Keratinocyte (primary cell): Measurements from ENCODE around the gene SOX15.

Experiments used
- EZH2 ChIP-seq: IDR thresholded peaks from one replicate; pipeline ENCODE4 v1.6.1; 2012; ENCODE audit warnings: inconsistent platforms, mild to moderate bottlenecking, low read length, moderate library complexity
- TF ChIP-seq, protein P1 (sequence below), 3 experiments: IDR thresholded peaks in 1 of 3; conservative IDR thresholded peaks in 1 of 3; optimal IDR thresholded peaks in 1 of 3; 2 replicates in 2 of 3; 3 replicates in 1 of 3; pipeline versions ENCODE3 to v1.5.1; 2011; ENCODE audit warnings: low read length in 3 of 3, mild to moderate bottlenecking in 3 of 3, moderate library complexity in 2 of 3, control low read depth in 1 of 3, inconsistent platforms in 1 of 3; ENCODE audit not compliant: insufficient read depth in 2 of 3; ENCODE audit errors: extremely low read depth in 1 of 3

DNA sequence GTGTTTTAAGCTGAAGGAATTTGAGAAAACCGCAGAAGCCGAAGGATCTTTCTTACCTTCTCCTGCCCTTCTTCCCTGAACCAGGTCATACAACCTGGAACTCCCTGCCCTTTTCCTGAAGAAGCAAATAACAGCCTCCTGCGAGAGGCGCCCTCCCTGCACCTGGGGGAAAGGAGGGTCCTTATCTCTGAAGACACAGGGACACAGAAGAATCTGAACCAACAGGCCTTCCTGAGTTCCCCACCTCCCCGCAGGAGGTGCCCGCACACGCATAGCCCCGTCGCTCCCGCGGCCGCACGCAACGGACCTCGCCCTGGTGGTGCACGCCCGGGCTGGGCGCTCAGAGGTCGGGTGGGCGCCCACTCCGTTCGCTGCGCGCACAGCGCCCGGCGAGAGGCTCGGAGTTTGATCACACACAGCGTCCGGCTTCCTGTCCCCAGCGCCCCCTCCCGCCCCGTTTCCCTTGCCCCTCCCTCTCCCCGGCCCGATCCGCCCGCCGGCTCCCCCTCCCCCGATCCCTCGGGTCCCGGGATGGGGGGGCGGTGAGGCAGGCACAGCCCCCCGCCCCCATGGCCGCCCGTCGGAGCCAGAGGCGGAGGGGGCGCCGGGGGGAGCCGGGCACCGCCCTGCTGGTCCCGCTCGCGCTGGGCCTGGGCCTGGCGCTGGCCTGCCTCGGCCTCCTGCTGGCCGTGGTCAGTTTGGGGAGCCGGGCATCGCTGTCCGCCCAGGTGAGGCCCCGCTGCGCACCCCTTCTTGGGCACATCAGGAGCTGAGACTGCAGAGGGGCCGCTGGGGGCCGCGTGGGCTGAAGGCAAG, 41.1 kb downstream of the SOX15 start, which contains the start of gene TNFSF12:
- TF ChIP-seq, protein P1, sequence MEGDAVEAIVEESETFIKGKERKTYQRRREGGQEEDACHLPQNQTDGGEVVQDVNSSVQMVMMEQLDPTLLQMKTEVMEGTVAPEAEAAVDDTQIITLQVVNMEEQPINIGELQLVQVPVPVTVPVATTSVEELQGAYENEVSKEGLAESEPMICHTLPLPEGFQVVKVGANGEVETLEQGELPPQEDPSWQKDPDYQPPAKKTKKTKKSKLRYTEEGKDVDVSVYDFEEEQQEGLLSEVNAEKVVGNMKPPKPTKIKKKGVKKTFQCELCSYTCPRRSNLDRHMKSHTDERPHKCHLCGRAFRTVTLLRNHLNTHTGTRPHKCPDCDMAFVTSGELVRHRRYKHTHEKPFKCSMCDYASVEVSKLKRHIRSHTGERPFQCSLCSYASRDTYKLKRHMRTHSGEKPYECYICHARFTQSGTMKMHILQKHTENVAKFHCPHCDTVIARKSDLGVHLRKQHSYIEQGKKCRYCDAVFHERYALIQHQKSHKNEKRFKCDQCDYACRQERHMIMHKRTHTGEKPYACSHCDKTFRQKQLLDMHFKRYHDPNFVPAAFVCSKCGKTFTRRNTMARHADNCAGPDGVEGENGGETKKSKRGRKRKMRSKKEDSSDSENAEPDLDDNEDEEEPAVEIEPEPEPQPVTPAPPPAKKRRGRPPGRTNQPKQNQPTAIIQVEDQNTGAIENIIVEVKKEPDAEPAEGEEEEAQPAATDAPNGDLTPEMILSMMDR (optimal IDR thresholded peaks at IDR 0.05 in 1 of 3, IDR thresholded peaks at IDR 0.05 in 1 of 3, conservative IDR thresholded peaks at IDR 0.05 in 1 of 3; ENCODE audit: extremely low read depth in 1 of 3, insufficient read depth in 2 of 3, low read length in 3 of 3): no peak
- TF ChIP-seq EZH2: no peak
